Ectodermal cell (in vitro differentiated cells): ENCODE measurements around the gene RNF123.
"Not testable (repeated sequence)": the region's sequence is repeated elsewhere in the genome, so short reads cannot be mapped to it uniquely, and the experiment has no call there.

Experiments
- H3K27ac ChIP-seq: 2 replicates; pipeline ENCODE4 v1.7.0; 2013; ENCODE audit warnings: mild to moderate bottlenecking, low read depth, low read length; ENCODE audit not compliant: insufficient read depth, poor library complexity, severe bottlenecking
- H3K27me3 ChIP-seq: 2 replicates; pipeline ENCODE4 v1.7.0; 2013; ENCODE audit warnings: mild to moderate bottlenecking, low read length; ENCODE audit not compliant: insufficient read depth, control insufficient read depth, poor library complexity, severe bottlenecking
- H3K36me3 ChIP-seq: one replicate; pipeline ENCODE4 v1.7.0; 2013; ENCODE audit warnings: low read length; ENCODE audit not compliant: control insufficient read depth, insufficient read depth
- H3K4me1 ChIP-seq: one replicate; pipeline ENCODE4 v1.7.0; 2013; ENCODE audit warnings: low read length; ENCODE audit not compliant: control insufficient read depth, insufficient read depth
- H3K4me3 ChIP-seq: 2 replicates; pipeline ENCODE4 v1.7.0; 2013; ENCODE audit warnings: low read depth, low read length, control low read depth; ENCODE audit not compliant: insufficient read depth
- H3K9me3 ChIP-seq: 2 replicates; pipeline ENCODE4 v1.7.0; 2013; ENCODE audit warnings: mild to moderate bottlenecking, low read length, moderate library complexity; ENCODE audit not compliant: control insufficient read depth
- WGBS, 2 experiments: methylation state at CpG; one replicate each; pipeline ENCODE4 v1.1.7; 2013; ENCODE audit warnings: missing lambda C conversion rate in 2 of 2; 5-methylcytosine and 5-hydroxymethylcytosine counted together

The RNF123 gene

DNA sequence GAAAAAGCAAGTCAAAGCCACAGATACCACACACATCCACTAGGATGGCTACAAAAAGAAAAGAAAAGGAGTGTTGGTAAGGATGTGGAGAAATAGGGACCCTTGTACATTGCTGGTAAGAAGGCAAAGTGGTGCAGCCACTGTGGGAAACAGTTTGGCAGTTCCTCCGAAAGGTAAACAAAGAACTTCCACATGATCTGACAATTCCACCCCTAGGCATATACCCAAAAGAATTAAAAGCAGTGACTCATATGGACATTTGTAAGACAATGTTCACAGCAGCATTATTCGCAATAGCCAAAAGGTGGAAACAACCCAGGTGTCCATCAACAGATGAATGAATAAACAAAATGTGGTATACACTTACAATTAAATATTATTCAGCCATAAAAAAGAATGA is 56.6 kb downstream of the RNF123 start:
- Histone ChIP-seq H3K27ac (no peak overlapping the region), H3K9me3 (no peaks in the 10 kb centered on the region), H3K4me1 (no peaks in the 10 kb centered on the region), H3K27me3 (no peaks in the 10 kb centered on the region), H3K36me3 (no peaks in the 10 kb centered on the region), H3K4me3 (no peak overlapping the region)
- WGBS, 2 experiments, result 83 to 98% methylated on average over 1 to 2 of the region's 2 CpGs

DNA sequence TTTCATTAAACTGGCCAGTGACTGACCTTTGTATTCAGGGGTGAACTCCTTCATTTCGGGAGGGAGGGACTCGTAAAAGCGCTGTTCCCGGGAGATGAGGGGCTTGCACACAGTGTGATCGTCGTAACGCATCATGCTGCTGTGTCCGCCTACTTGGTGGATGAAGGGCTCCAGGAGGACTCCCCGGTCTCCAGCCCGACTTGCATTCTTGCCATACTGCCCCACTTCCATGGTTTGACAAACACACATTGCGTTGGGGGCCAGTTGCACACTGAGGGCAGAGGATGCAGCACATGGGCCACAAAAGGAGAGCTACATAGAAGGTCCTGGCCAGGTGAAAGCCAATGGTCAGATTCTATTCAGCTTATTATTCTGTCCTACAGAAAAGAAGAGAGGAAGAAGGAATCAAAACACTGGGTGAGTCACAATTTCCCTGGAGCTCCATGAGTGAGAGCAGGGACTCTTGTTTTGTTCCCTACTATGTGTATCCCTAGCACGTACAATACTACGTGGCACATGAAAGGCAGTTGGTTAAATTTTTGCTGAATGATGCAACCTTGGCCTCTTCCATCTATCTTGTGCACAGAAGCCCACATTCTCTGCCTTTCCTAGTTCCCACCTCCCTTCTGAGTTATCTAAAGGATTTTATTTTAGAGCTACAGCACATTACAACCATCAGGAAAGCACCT is 58.6 kb downstream of the RNF123 start:
- no peaks in the 10 kb centered on the region for H3K9me3 ChIP-seq
- H3K4me1 ChIP-seq, result no peaks in the 10 kb centered on the region
- no peak overlapping the region for H3K4me3 ChIP-seq
- H3K27ac ChIP-seq, result peak overlapping the region; percentile 54
- H3K36me3 ChIP-seq, result no peaks in the 10 kb centered on the region
- 95% methylated on average over 13 of the region's 13 CpGs for WGBS, 2 experiments
- H3K27me3 ChIP-seq, result no peaks in the 10 kb centered on the region

DNA sequence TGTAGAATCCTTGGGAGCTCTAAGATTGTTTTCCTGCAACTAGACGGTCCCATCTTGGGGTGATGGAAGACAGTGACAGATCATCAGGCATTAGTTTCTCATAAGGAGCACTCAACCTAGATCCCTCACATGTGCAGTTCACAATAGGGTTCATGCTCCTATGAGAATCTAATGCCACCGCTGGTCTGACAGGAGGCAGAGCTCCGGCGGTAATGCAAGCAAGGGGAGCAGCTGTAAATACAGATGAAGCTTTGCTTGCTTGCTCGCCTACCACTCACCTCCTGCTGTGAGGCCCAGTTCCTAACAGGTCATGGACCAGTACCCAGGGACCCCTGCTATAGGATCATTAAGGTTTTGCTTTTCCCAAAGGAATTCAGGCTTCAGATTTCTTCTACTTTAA is 59.5 kb downstream of the RNF123 start:
- H3K36me3 ChIP-seq, H3K9me3 ChIP-seq, H3K4me3 ChIP-seq, H3K27me3 ChIP-seq, H3K27ac ChIP-seq, H3K4me1 ChIP-seq: not testable (repeated sequence)
- WGBS, 2 experiments, result 90 to 91% methylated on average over 5 of the region's 5 CpGs

DNA sequence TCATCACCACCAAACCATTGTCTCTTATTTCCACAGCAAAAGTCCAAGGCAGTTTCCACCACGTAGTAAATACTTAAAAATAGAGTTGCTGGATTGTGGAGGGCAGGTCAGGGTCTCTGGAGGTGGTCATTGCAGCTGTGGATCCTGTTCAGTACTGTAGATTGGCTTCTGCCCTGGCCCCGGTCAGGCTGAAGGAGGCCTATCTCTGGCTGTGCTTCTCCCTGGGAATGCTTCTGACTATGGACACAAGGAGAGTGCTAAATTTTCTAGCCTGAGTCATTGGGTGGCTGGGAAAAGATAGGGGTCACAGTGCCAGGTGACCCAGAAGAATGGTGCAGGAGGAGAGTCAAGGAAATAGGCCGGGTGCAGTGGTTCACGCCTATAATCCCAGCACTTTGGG is 60.7 kb downstream of the RNF123 start:
- no peaks in the 10 kb centered on the region for H3K36me3 ChIP-seq
- no peak overlapping the region for H3K27ac ChIP-seq
- no peaks in the 10 kb centered on the region for H3K4me1 ChIP-seq
- no peaks in the 10 kb centered on the region for H3K27me3 ChIP-seq
- H3K9me3 ChIP-seq, result no peaks in the 10 kb centered on the region
- 97 to 98% methylated on average over 4 of the region's 4 CpGs for WGBS, 2 experiments
- no peak overlapping the region for H3K4me3 ChIP-seq

DNA sequence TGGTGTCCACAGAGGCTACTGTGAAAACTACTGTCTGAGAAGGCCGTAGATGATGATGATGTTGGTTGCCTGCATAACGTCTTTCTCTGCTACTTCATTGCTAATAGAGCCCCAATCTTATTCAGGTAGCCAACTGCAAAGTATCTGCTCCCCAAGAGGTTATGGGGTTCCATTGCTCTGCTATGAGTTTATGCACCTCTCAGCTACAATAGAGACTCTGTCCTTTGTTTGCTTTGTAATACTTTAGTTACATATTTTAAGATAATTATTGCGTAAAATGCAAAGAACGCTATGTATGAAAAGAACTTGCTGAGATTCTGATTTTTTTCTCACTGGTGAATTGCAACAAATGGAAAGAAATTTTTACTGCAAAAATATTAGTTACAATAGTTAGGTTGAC is 62.1 kb downstream of the RNF123 start:
- Histone ChIP-seq H3K4me1 (no peaks in the 10 kb centered on the region), H3K27me3 (no peaks in the 10 kb centered on the region), H3K36me3 (no peaks in the 10 kb centered on the region), H3K9me3 (no peaks in the 10 kb centered on the region), H3K4me3 (no peak overlapping the region), H3K27ac (no peak overlapping the region)
- 93 to 97% methylated on average over 4 of the region's 4 CpGs for WGBS, 2 experiments

DNA sequence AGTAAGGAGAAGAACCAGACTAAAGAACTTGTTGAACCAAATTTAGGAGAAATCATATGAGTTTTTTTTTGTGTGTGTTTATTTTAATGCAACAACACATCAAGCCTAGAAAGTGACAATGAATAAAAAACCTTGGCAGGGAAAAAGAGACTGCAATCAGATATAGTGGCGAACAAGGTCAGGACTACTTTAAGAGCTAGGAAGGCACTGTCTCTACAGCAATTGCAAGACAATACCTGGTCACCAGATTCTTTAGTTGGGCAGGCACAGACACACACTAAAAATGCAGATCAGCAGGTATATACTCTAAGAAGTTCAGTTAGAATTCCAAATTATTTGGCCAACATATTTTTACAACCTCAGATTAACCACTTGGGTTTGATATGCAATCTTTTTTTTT is 65.2 kb downstream of the RNF123 start:
- Histone ChIP-seq H3K4me1 (no peaks in the 10 kb centered on the region), H3K27me3 (no peaks in the 10 kb centered on the region), H3K36me3 (no peaks in the 10 kb centered on the region), H3K27ac (no peak overlapping the region), H3K9me3 (no peaks in the 10 kb centered on the region), H3K4me3 (no peak overlapping the region)
- WGBS, 2 experiments, result 96 to 100% methylated on average over 1 of the region's 1 CpG

- H3K27ac ChIP-seq, result no peak overlapping the region
Measured at GRCh38 chr3:49756036-49756435, 66.7 kb downstream of the RNF123 start.

GRCh38 chr3:49757197-49757596 is 67.8 kb downstream of the RNF123 start:
- Histone ChIP-seq H3K36me3 (no peaks in the 10 kb centered on the region), H3K27ac (no peak overlapping the region), H3K9me3 (no peaks in the 10 kb centered on the region), H3K27me3 (no peaks in the 10 kb centered on the region), H3K4me1 (no peaks in the 10 kb centered on the region), H3K4me3 (no peak overlapping the region)
- 75 to 92% methylated on average over 2 of the region's 2 CpGs for WGBS, 2 experiments

More at GRCh38 chr3:49756036-49756435, 66.7 kb downstream of the RNF123 start:
- Histone ChIP-seq H3K9me3 (no peaks in the 10 kb centered on the region), H3K4me3 (no peak overlapping the region), H3K27me3 (no peaks in the 10 kb centered on the region), H3K36me3 (no peaks in the 10 kb centered on the region), H3K4me1 (no peaks in the 10 kb centered on the region)
- WGBS, 2 experiments, result 65 to 68% methylated on average over 1 of the region's 1 CpG

DNA sequence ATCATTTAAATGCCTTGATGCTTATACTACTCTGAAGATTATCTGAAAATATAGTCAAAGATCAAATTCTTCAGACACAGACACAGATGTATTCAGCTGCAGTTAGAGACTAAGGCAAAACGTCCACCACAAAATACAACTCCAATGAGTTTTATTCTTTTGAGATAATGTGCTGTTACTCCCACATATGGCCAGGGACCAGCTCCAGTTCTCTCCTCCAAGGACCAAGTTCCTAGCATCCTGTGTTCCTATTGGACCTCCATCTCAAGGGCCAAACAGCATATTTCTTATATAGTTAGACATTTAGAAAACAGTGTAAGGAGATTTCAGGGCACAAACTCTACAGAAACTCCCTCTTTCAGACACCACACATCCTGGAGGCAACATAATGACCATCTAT is 69.9 kb downstream of the RNF123 start:
- no peaks in the 10 kb centered on the region for H3K9me3 ChIP-seq
- H3K4me1 ChIP-seq, result no peaks in the 10 kb centered on the region
- H3K27ac ChIP-seq, result no peak overlapping the region
- no peaks in the 10 kb centered on the region for H3K27me3 ChIP-seq
- H3K4me3 ChIP-seq, result no peak overlapping the region
- H3K36me3 ChIP-seq, result no peaks in the 10 kb centered on the region
- 83 to 100% methylated on average over 1 of the region's 1 CpG for WGBS, 2 experiments

DNA sequence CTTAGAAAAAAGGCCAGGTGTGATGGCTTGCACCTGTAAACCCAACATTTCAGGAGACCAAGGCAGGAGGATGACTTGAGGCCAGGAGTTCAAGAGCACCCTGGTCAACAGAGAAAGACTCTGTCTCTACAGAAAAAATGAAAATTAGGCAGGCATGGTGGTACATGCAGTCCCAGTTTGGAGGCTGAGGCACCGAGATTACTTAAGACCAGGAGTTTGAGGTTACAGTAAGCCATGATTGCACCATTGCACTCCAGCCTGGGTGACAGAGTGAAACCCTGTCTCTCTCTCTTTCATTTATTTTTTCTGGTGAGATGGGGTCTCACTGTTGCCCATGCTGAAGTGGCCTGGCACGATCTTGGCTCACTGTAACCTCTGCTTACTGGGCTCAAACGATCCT is 72.3 kb downstream of the RNF123 start:
- Histone ChIP-seq H3K36me3 (no peaks in the 10 kb centered on the region), H3K4me3 (no peak overlapping the region), H3K4me1 (no peaks in the 10 kb centered on the region), H3K27me3 (no peaks in the 10 kb centered on the region), H3K9me3 (no peaks in the 10 kb centered on the region), H3K27ac (no peak overlapping the region)
- 92 to 95% methylated on average over 3 of the region's 3 CpGs for WGBS, 2 experiments

- WGBS, 2 experiments, result 98 to 99% methylated on average over 3 of the region's 4 CpGs
Measured at GRCh38 chr3:49763981-49764380, 74.6 kb downstream of the RNF123 start.

More at GRCh38 chr3:49763981-49764380, 74.6 kb downstream of the RNF123 start:
- no peak overlapping the region for H3K27ac ChIP-seq
- H3K9me3 ChIP-seq, result no peaks in the 10 kb centered on the region
- H3K4me1 ChIP-seq, result no peaks in the 10 kb centered on the region
- no peak overlapping the region for H3K4me3 ChIP-seq
- H3K27me3 ChIP-seq, result no peaks in the 10 kb centered on the region
- H3K36me3 ChIP-seq, result no peaks in the 10 kb centered on the region
